Smooth muscle cell (in vitro differentiated cells): ENCODE results near the gene RNF224. TPM values are rescaled to one million over a fixed set of nuclear protein-coding genes. Genes with fewer than 3 reads are reported as not detected.

Source experiments
- DNase-seq: peaks from one replicate; lab custom pipeline; 2025; ENCODE audit not compliant: unreplicated experiment; lab: John Stamatoyannopoulos, UW
- H2AFZ ChIP-seq: fragments of 200-600 bp; sonication (generic); 2 replicates; pipeline ENCODE4 v1.6.0; 2016; ENCODE audit warnings: antibody characterized with exemption, low read depth, mild to moderate bottlenecking
- H3F3A ChIP-seq: fragments of 200-600 bp; sonication (generic); 2 replicates; pipeline ENCODE4 v1.6.0; 2017; ENCODE audit warnings: antibody characterized with exemption, low read depth
- H3K27ac ChIP-seq: fragments of 200-600 bp; sonication (generic); 2 replicates; pipeline ENCODE4 v1.5.1; 2016; ENCODE audit warnings: low read depth, mild to moderate bottlenecking
- H3K27me3 ChIP-seq: fragments of 200-600 bp; sonication (generic); 2 replicates; pipeline ENCODE4 v1.6.1; 2016; ENCODE audit warnings: low read depth, mild to moderate bottlenecking
- H3K36me3 ChIP-seq: fragments of 200-600 bp; sonication (generic); 2 replicates; pipeline ENCODE4 v1.5.1; 2016; ENCODE audit warnings: low read depth
- H3K4me1 ChIP-seq: fragments of 200-600 bp; sonication (generic); 2 replicates; pipeline ENCODE4 v1.5.1; 2016; ENCODE audit warnings: low read depth
- H3K4me2 ChIP-seq: fragments of 200-600 bp; sonication (generic); 2 replicates; pipeline ENCODE4 v1.6.0; 2016; ENCODE audit warnings: mild to moderate bottlenecking
- H3K4me3 ChIP-seq: fragments of 200-600 bp; sonication (generic); 2 replicates; pipeline ENCODE4 v1.5.1; 2016; ENCODE audit warnings: mild to moderate bottlenecking
- H3K79me2 ChIP-seq: fragments of 200-600 bp; sonication (generic); 2 replicates; pipeline ENCODE4 v1.6.0; 2016; ENCODE audit warnings: low read depth, mild to moderate bottlenecking
- H3K9ac ChIP-seq: fragments of 200-600 bp; sonication (generic); 2 replicates; pipeline ENCODE4 v1.6.0; 2016; ENCODE audit warnings: low read depth
- H3K9me3 ChIP-seq: fragments of 200-600 bp; sonication (generic); replicated peaks from 2 replicates; pipeline ENCODE4 v1.5.1; 2016; ENCODE audit warnings: low read depth
- H4K20me1 ChIP-seq: fragments of 200-600 bp; sonication (generic); 2 replicates; pipeline ENCODE4 v1.6.0; 2016; ENCODE audit warnings: low read depth
- WGBS: methylation state at CpG from one replicate; pipeline ENCODE4 v1.1.7; 2016; ENCODE audit warnings: low lambda C conversion rate; 5-methylcytosine and 5-hydroxymethylcytosine counted together
- polyA plus RNA-seq: library from polyadenylated mRNA; unstranded; fragments of >200 nt; fragmentation: Nextera tagmentation; extraction: Ambion mirVana; gene quantifications from 2 replicates; pipeline ENCODE4 v1.2.1, GENCODE V29; 2016
- total RNA-seq: library from RNA; depleted of rRNA; stranded (reverse); fragments of >200 nt; gene quantifications from 2 replicates; pipeline ENCODE4 v1.2.3, GENCODE V29; 2014
- TF ChIP-seq, protein P1 (sequence below): fragments of 200-600 bp; sonication (generic); IDR thresholded peaks from 2 replicates; pipeline ENCODE4 v1.5.1; 2017; ENCODE audit warnings: borderline replicate concordance, mild to moderate bottlenecking, antibody characterized with exemption; ENCODE audit not compliant: insufficient read depth, poor library complexity, severe bottlenecking

The RNF224 gene
- total and polyA plus RNA-seq, 2 experiments from 2014 or later: not detected

DNA sequence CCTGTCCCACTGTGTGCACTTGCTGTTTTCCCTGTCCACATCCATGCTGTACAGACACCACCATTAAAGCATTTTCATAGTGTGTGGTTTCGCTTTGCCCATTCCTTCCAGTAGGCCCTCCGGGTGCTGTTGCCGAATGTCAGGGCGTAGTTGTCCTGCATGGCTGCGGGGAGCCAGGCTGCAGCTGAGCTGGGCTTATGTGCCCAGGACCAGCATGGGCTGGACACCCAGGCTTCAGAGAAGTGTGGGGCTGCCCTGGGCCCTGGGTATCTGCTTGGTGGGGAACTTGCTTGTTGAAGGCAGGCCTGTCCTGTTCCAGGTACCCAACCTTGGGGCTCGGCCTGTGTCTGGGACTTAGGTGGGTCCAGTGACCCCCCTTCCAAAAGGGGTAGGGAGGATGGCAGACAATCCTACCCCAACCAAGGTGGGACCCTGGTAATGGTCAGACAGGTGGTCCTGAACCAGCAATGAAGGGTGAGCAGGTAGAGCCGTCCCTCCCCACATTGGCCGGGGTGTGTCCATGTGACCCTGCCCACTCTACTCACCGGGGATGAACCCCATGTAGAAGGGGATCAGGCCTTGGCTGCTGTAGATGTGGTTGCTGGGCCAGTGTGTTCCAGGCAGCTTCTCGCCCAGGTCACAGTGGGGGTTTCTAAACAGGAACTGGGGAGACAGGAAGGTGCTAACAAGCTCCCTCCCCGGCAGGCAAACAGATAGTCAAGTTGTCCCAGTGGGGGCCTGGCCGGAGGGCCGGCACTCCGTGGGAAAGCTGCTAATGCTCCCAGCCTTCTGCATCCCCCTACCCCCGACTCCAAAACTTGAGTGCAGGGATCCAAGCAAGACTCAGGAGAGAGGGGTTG, 16.6 kb downstream of the RNF224 start:
- Histone ChIP-seq H3K27me3 (no peaks in the 10 kb centered on the region), H3K4me1 (peaks cover 5% of the 10 kb centered on the region), H4K20me1 (peaks cover 28% of the 10 kb centered on the region), H3K4me3 (no peak overlapping the region), H3K9me3 (no peaks in the 10 kb centered on the region), H3F3A (peaks cover 25% of the 10 kb centered on the region), H3K27ac (no peak overlapping the region), H3K79me2 (peaks cover 32% of the 10 kb centered on the region), H2AFZ (no peak overlapping the region), H3K36me3 (no peaks in the 10 kb centered on the region), H3K9ac (no peak overlapping the region), H3K4me2 (no peak overlapping the region)
- 73% methylated on average over 15 of the region's 15 CpGs for WGBS
- TF ChIP-seq, protein P1, sequence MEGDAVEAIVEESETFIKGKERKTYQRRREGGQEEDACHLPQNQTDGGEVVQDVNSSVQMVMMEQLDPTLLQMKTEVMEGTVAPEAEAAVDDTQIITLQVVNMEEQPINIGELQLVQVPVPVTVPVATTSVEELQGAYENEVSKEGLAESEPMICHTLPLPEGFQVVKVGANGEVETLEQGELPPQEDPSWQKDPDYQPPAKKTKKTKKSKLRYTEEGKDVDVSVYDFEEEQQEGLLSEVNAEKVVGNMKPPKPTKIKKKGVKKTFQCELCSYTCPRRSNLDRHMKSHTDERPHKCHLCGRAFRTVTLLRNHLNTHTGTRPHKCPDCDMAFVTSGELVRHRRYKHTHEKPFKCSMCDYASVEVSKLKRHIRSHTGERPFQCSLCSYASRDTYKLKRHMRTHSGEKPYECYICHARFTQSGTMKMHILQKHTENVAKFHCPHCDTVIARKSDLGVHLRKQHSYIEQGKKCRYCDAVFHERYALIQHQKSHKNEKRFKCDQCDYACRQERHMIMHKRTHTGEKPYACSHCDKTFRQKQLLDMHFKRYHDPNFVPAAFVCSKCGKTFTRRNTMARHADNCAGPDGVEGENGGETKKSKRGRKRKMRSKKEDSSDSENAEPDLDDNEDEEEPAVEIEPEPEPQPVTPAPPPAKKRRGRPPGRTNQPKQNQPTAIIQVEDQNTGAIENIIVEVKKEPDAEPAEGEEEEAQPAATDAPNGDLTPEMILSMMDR: no peak
- DNase-seq: no peak

DNA sequence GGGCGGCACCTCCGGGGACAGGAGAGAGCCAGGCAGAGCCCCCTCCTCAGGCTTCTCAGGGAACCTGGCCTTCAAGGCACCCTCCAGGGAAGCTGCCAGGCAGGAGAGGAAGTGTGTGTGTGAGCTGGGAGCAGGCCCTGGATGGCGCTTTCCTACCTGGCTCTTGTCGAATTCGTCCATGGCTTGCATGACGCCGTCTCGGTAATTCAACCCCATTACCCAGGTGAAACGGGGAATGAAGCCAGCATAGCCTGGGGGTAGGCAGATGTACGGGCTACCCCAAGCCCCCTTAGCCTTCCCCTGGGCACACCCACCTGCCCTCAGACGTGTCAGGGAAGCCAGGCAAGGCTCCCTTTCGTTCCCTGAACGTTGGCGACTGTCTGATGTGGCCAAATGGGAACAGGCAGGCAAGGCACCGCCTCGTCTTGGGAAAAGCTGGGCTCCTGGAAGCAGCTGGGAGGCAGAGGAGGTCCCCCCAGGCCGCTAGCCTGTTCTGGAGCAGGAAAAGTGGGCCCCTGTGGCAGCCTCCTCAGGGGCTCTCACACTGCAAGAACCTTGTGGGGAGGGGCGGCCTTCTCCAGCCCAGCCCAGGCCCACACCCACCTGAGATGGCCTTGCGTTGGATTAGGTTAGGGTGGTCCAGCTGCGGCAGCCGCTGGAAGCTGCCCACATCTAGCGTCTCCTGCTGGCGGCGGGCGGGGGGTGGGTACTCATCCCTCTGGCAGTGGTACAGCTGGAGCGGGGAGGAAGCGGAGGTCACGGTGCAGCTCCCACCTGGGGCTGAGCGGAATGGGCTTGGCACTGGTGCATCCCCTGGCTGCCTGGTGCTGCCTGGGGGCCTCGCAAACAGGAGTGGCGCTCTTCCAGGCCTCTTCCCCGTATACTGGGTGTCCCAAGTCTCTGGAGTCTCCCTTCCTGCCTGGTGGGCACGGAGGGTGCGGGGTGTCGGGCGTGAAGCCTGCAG, 17.5 kb downstream of the RNF224 start:
- no peaks in the 10 kb centered on the region for H3K27me3 ChIP-seq
- TF ChIP-seq, protein P1: no peak
- H3K4me2 ChIP-seq: no peak overlapping the region
- whole genome bisulfite sequencing: 72% methylated on average over 36 of the region's 36 CpGs
- H3K9me3 ChIP-seq: no peaks in the 10 kb centered on the region
- H3K27ac ChIP-seq: no peak overlapping the region
- peaks cover 28% of the 10 kb centered on the region for H4K20me1 ChIP-seq
- peaks cover 23% of the 10 kb centered on the region for H3K79me2 ChIP-seq
- H3K4me3 ChIP-seq: no peak overlapping the region
- peaks cover 5% of the 10 kb centered on the region for H3K4me1 ChIP-seq
- no peak overlapping the region for H3K9ac ChIP-seq
- H2AFZ ChIP-seq: no peak overlapping the region
- no peaks in the 10 kb centered on the region for H3K36me3 ChIP-seq
- no peak for DNase-seq
- peaks cover 25% of the 10 kb centered on the region for H3F3A ChIP-seq

DNA sequence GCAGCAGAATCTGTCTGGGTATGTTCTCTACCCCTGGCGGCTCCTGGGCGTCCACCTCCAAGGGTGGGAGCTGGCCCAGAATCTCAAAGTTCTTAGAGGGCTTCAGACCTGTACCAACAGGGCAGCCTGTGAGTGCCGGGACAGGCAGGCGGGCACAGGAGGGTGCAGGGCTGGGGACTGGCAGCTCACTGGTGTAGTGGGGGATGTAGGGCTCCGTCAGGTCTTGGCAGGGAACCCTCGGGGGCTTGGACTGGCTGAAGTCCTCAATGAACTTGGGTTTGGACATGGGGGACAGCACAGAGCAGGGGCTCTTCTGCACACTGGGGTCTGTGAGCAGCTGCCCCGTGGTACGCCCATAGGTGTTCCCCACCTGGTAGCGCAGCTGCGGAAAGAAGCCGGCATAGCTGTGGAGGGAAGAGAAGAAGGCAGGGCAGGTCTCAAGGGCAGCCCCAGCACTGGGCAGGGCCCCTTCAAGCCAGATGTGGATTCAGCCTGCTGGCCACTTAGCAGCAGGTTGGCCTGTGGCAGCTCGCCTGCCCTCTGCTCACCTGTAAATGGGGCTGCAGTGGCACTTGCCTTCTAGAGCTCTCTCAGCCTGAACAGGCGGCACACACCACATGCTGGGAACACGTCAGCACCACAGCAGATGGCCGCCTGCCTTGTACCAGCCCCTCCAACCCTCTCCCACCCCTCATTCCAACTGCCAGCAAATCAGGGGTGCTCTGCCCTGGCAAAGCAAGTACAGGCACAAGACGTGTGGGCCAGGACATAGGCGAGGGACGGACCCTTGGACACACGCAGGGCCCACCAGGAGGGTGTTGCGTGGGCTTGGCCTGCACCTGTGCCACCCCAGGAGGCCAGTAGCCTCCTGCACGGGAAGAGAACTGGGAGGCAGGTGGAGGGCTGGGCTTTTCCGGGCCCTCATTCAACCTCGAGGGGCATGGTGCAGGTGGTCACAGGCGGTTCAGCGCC, 18.4 kb downstream of the RNF224 start:
- WGBS: 95% methylated on average over 25 of the region's 25 CpGs
- DNase-seq: no peak
- TF ChIP-seq, protein P1: no peak
- H3K36me3 ChIP-seq: no peaks in the 10 kb centered on the region
- H3K27me3 ChIP-seq: no peaks in the 10 kb centered on the region
- H3K4me2 ChIP-seq: no peak overlapping the region
- peaks cover 22% of the 10 kb centered on the region for H3K79me2 ChIP-seq
- no peak overlapping the region for H3K4me3 ChIP-seq
- peaks cover 28% of the 10 kb centered on the region for H4K20me1 ChIP-seq
- H3K27ac ChIP-seq: no peak overlapping the region
- no peak overlapping the region for H2AFZ ChIP-seq
- peaks cover 20% of the 10 kb centered on the region for H3F3A ChIP-seq
- H3K4me1 ChIP-seq: peaks cover 5% of the 10 kb centered on the region
- no peaks in the 10 kb centered on the region for H3K9me3 ChIP-seq
- no peak overlapping the region for H3K9ac ChIP-seq
